IPS-15b (cell line): ENCODE data around the gene PHTF1.

Experiments
- H3K27me3 ChIP-seq: one replicate; pipeline ENCODE4 v1.6.1; 2013; ENCODE audit warnings: low read length; ENCODE audit not compliant: control insufficient read depth, insufficient read depth
- H3K36me3 ChIP-seq: one replicate; pipeline ENCODE4 v1.6.1; 2013; ENCODE audit warnings: low read length; ENCODE audit not compliant: control insufficient read depth, insufficient read depth
- H3K4me1 ChIP-seq: one replicate; pipeline ENCODE4 v1.6.1; 2013; ENCODE audit warnings: mild to moderate bottlenecking, low read length; ENCODE audit not compliant: control insufficient read depth, insufficient read depth
- H3K4me3 ChIP-seq: one replicate; pipeline ENCODE4 v1.5.1; 2013; ENCODE audit warnings: low read depth, low read length
- H3K9ac ChIP-seq: one replicate; pipeline ENCODE4 v1.6.1; 2013; ENCODE audit warnings: low read depth, mild to moderate bottlenecking, low read length
- H3K9me3 ChIP-seq: one replicate; pipeline ENCODE4 v1.6.1; 2013; ENCODE audit warnings: mild to moderate bottlenecking, low read length; ENCODE audit not compliant: control insufficient read depth, insufficient read depth

Gene PHTF1

GRCh38 chr1:113759333-113760101 lies at the start of gene PHTF1:
PHTF1 (minus strand) TSS chr1:113759486; CDS start chr1:113758703, 783 bp downstream.
- peak within 1 kb of the TSS; percentile 97 for H3K4me3 ChIP-seq
- peaks cover 4% of the 10 kb centered on the region for H3K4me1 ChIP-seq
- no peaks in the 10 kb centered on the region for H3K9me3 ChIP-seq
- peak within 1 kb of the TSS; percentile 86 for H3K9ac ChIP-seq
- H3K27me3 ChIP-seq: no peaks in the 10 kb centered on the region
- no peaks in the 10 kb centered on the region for H3K36me3 ChIP-seq

DNA sequence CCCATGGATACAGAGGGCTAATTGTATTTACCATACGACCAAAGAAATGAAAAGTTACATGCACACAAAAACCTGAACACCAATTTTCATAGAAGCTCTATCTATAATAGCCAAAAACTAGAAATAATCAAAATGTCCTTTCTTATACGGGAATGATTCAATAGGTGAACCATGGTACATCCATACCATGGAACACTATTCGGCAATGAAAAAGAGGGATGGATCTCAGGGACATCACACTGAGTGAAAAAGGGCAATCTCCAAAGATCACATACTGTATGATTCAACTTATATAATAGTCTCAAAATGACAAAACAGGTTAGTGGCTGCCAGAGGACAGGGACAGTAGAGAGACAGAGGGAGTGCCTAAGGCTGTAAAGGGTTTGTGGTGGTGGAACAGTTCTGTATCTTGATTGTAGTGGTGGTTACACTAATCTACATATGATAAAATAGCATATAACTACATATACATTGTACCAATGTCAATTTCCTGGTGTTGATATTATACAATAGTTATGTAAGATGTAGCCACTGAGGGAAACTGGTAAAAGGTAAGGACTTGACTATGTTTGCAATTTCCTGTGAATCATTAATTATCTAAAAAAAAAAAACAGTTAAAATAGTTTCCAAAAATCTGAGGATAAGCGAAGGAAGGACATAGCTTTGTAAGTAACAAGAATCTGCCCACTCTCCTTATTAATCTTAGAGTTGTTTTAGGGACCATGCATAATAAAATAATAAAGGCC lies 49.3 kb upstream of the PHTF1 start:
- H3K27me3 ChIP-seq: no peaks in the 10 kb centered on the region
- no peaks in the 10 kb centered on the region for H3K36me3 ChIP-seq
- no peak overlapping the region for H3K4me3 ChIP-seq
- H3K4me1 ChIP-seq: no peaks in the 10 kb centered on the region
- no peak overlapping the region for H3K9ac ChIP-seq
- H3K9me3 ChIP-seq: no peaks in the 10 kb centered on the region

DNA sequence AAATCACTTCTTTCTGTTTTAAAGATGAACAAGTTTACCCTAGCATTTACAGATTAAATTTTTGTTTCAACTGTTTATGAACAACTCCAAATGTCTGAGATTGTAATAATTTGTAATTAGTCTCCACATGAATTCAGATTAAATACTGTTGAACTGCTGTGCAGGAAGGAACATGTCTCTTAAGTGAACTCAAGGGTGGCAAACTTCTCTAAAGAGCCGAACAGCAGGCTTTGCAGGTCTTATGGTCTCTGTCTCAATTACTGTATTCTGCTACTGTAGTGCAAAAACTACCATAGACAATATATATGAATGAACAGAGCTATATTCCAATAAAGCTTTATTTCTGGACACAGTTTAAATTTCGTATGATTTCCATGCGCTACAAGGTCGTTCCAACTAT lies 46.4 kb upstream of the PHTF1 start:
- H3K36me3 ChIP-seq: no peaks in the 10 kb centered on the region
- H3K9ac ChIP-seq: no peak overlapping the region
- H3K4me3 ChIP-seq: no peak overlapping the region
- no peaks in the 10 kb centered on the region for H3K27me3 ChIP-seq
- H3K9me3 ChIP-seq: no peaks in the 10 kb centered on the region
- no peaks in the 10 kb centered on the region for H3K4me1 ChIP-seq

GRCh38 chr1:113805256-113805531 lies 45.9 kb upstream of the PHTF1 start:
- H3K36me3 ChIP-seq: no peaks in the 10 kb centered on the region
- H3K4me1 ChIP-seq: no peaks in the 10 kb centered on the region
- no peaks in the 10 kb centered on the region for H3K27me3 ChIP-seq
- H3K9ac ChIP-seq: no peak overlapping the region
- H3K4me3 ChIP-seq: no peak overlapping the region
- no peaks in the 10 kb centered on the region for H3K9me3 ChIP-seq

GRCh38 chr1:113804421-113805255 lies 45.4 kb upstream of the PHTF1 start:
- H3K4me1 ChIP-seq: no peaks in the 10 kb centered on the region
- H3K9ac ChIP-seq: no peak overlapping the region
- H3K4me3 ChIP-seq: no peak overlapping the region
- no peaks in the 10 kb centered on the region for H3K9me3 ChIP-seq
- no peaks in the 10 kb centered on the region for H3K36me3 ChIP-seq
- no peaks in the 10 kb centered on the region for H3K27me3 ChIP-seq

DNA sequence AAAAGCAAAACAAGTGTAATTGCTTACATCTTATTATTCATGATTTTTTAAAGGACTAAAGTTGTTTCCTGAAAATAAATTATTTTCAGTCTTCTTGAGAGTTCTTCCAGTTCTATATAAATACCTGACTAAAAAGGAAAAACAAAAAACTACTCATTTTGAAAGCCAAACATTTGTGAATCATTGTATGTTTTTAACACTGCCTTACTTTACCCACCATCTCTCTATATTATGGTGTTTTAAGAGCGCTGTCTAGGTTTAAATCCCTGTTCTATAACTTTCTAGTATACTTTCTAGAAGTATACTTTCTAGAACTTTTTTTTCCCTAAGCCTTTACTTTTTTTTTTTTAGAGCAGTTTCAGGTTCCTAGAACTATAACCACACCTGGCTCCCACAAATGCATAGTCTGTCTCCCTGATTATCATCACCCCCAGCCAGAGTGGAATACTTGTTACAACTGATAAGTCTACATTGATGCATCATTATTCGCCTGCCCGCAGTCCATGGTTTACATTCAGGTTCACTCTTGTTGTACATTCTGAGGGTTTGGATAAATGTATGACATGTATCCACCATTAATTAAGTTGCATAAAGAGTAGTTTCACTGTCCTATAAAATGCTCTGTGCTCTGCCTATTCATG lies 43.2 kb upstream of the PHTF1 start:
- no peak overlapping the region for H3K4me3 ChIP-seq
- H3K9me3 ChIP-seq: no peaks in the 10 kb centered on the region
- no peaks in the 10 kb centered on the region for H3K36me3 ChIP-seq
- H3K27me3 ChIP-seq: no peaks in the 10 kb centered on the region
- no peak overlapping the region for H3K9ac ChIP-seq
- no peaks in the 10 kb centered on the region for H3K4me1 ChIP-seq

DNA sequence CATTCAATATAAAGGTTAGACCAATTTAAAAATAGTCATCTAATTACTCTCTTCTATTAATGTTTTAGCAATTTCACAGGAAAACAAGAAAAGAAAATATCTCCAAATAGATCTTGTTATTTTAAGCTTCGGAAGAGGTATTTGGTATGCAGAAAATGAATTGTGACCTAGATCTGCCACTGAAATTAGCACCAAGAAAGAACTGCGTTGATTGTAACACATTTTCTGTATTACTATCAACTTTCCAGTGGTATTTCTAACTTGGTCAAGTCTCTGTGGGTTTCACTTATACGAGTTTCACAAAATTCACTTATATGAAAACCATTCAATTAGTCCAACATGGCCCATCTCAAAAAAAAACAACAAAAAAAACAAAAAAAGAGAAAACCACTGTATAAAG lies 41.2 kb upstream of the PHTF1 start:
- Histone ChIP-seq H3K36me3 (no peaks in the 10 kb centered on the region), H3K4me1 (no peaks in the 10 kb centered on the region), H3K9me3 (no peaks in the 10 kb centered on the region), H3K9ac (no peak overlapping the region), H3K27me3 (no peaks in the 10 kb centered on the region), H3K4me3 (no peak overlapping the region)

DNA sequence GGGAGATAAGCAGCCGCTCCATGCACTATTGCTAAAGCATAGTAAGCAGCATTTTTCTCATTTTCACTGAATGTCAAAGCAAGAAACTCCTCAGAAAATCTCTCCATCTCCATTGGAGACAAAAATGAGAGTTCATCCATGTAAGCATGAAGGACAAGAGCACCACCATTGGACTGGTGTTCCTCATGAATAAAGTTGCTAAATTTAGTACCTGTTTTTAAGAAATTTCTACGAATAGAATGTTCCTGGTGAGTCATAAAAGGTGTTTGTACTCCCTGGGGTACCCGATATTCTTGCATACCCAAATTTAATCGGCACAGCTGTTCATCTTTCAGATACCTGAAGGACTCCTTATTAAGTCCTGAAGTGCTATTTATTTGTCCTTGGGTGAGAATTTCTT lies 38.2 kb upstream of the PHTF1 start:
- H3K9me3 ChIP-seq: no peaks in the 10 kb centered on the region
- H3K27me3 ChIP-seq: no peaks in the 10 kb centered on the region
- H3K4me3 ChIP-seq: no peak overlapping the region
- no peak overlapping the region for H3K9ac ChIP-seq
- no peaks in the 10 kb centered on the region for H3K36me3 ChIP-seq
- no peaks in the 10 kb centered on the region for H3K4me1 ChIP-seq

GRCh38 chr1:113793878-113794834 lies 34.9 kb upstream of the PHTF1 start:
- Histone ChIP-seq H3K27me3 (no peaks in the 10 kb centered on the region), H3K4me1 (peaks cover 2% of the 10 kb centered on the region), H3K9me3 (no peaks in the 10 kb centered on the region), H3K9ac (no peak overlapping the region), H3K36me3 (no peaks in the 10 kb centered on the region), H3K4me3 (no peak overlapping the region)

GRCh38 chr1:113792986-113793385 lies 33.7 kb upstream of the PHTF1 start:
- Histone ChIP-seq H3K4me3 (no peak overlapping the region), H3K9ac (no peak overlapping the region)

GRCh38 chr1:113792471-113792870 lies 33.2 kb upstream of the PHTF1 start:
- peaks cover 5% of the 10 kb centered on the region for H3K4me1 ChIP-seq
- H3K9me3 ChIP-seq: no peaks in the 10 kb centered on the region
- no peaks in the 10 kb centered on the region for H3K27me3 ChIP-seq
- H3K9ac ChIP-seq: no peak overlapping the region
- no peak overlapping the region for H3K4me3 ChIP-seq
- no peaks in the 10 kb centered on the region for H3K36me3 ChIP-seq

More at GRCh38 chr1:113792986-113793385, 33.7 kb upstream of the PHTF1 start:
- no peaks in the 10 kb centered on the region for H3K27me3 ChIP-seq
- H3K4me1 ChIP-seq: peaks cover 5% of the 10 kb centered on the region
- no peaks in the 10 kb centered on the region for H3K36me3 ChIP-seq
- no peaks in the 10 kb centered on the region for H3K9me3 ChIP-seq
